Measurements from ENCODE around the gene MYO15A.

MYO15A gene

DNA sequence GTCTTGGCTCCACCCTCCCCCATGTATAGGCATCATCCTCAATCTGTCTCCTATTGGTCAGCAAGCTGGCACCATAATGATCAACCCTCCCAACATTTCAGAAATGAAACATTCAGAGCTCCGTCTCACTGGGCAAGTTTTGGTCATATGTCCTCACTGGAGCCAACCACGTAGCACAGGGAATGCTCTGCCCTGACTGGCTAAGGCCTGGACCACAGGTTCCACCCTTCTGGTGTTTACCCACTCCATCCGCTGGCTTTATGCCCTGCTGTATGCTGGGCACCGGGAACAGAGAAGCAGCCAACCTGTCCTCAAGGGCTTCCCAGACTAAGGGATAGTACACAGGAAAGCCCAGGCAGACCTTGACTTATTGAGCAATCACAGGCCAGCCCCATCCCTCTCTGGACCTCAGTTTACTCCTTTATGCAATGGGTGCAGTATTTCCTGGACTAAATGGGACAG, 20.5 kb downstream of the MYO15A start:
- DNase-seq: peak; percentile 26

DNA sequence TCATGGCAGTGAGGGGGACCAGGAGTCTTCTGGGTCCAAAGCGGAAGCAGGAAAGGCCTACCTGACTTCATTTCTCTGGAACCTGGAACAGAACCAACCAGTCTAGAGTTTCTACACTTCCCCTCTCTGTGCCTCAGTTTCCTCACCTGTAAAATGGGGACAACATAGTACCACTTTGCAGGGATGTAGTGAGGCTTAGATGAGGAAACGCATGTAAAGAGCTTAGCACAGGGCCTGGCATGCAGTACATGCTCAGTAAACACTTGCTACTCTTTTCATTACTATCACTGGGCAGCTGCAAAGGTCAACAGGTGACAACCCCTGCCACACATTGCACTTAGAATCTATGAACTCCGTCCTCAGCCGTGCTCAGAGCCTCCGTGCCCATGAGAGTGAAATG, 24.2 kb downstream of the MYO15A start:
- no peak for DNase-seq

DNA sequence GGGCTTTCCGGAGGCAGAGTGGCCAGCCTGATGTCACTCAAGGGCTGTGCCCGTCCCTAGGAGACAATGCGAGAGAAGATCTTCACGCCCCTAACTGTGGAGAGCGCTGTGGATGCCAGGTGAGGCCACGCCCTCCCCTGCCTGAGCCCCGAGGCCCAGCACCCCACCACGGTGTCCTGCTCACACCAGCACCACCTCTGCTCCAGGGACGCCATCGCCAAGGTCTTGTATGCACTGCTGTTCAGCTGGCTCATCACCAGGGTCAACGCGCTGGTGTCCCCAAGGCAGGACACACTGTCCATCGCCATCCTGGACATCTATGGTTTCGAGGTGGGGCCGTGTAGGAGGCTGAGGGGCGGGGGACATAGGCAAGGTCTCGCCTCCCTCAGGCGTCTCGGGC, 27.8 kb downstream of the MYO15A start:
- DNase-seq: no peak

DNA sequence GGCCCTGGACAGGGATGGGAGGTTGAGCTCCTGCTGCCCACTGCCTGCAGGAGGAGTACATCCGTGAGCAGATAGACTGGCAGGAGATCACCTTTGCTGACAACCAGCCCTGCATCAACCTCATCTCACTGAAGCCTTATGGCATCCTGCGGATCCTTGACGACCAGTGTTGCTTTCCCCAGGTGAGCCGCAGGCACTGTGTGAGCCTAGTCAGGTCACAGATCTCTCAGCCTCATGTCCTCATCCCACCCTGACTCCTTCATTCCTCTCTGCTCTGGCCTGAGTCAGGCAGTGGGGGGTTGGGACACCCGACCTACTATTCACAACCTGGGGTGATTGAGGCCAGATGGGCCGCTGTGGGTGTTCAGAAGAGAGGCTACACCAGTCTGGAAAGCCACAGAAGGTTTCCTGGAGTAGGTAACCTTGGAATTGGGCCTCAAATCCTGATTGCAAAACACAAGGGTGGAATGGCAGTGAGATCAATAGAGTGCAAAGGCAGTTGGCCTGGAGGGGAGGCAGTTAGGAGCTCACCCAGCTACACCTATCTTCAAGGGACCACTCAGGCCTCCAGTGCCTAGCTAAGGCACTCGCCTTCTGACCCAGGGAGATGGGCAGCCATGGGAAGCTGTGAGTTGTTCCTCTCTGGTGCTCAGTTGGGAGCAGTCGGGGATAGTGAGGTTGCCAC, 29.7 kb downstream of the MYO15A start:
- DNase-seq: no peak

DNA sequence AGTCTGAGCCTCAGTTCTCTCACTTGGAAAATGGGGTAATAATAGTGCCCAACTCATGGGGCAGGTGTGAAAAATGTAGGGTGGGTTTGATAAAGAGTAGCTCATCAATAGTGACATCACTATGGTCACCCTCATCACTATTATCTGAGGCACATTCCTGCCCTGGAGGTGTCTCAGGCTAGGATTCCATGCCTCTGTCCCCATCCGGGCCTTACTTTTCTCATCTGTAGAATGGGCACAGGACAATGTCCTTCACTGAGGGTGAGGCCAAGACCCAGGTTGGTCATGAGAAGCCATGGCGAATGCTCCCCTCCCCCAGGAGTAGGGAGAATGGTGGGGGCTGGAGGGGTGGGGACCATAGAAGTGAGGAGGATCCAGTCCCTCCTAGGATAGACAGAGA, 30.5 kb downstream of the MYO15A start:
- no peak for DNase-seq

DNA sequence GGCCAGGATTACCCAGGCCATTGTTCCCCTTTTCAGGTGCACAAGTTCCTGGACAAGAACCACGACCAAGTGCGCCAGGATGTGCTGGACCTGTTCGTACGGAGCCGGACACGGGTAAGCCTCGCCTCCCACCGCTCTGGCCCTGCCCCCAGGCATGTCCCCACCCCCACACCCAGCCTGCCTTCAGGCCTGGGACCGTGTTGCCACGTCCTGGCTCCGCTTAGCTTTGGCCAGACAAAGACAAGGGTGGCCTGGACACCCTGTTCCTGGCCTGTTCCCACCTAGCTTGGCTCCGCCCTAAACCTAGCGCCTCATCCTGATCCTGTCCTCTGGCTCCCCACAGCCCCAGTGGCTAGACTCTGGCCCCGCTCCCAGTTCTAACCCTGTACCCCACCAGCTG, 30.9 kb downstream of the MYO15A start:
- no peak for DNase-seq

DNA sequence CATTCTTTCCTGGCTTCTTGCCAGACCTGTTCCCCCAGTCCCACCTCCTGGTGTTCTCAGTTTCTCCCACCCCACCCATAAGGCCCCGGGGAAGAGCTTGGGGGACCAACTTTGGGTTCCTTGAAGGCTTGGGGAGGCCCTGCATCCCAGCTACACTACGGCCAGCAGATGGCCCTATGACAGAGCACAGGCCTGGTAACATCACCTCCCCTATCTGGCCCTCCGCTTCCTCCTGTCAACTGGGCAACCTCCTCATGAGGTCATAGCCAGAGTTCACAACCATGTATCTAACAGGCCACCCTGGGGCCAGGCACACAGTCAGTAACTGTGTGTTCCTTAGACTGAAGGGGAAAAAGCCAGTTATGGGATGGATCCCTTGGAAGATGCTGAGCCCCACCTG, 31.4 kb downstream of the MYO15A start:
- DNase-seq: no peak

DNA sequence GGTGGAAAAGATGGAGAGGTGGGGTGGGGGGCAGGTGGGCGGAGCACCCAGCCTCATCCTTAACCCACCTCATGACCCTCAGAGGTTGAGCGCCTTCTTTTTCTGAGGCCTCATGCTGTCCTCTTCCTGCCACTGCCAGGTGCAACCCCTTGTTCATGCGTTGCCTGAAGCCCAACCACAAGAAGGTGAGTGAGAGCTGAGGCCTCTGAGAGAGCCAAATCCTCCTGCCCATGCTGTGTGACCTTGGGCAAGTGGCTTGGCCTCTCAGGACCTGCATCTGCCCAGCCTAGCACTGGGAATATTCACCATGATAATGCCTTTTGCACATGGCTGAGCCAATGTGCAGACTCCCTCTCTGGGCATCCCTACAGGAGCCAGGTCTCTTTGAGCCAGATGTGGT, 32.1 kb downstream of the MYO15A start:
- DNase-seq: no peak

DNA sequence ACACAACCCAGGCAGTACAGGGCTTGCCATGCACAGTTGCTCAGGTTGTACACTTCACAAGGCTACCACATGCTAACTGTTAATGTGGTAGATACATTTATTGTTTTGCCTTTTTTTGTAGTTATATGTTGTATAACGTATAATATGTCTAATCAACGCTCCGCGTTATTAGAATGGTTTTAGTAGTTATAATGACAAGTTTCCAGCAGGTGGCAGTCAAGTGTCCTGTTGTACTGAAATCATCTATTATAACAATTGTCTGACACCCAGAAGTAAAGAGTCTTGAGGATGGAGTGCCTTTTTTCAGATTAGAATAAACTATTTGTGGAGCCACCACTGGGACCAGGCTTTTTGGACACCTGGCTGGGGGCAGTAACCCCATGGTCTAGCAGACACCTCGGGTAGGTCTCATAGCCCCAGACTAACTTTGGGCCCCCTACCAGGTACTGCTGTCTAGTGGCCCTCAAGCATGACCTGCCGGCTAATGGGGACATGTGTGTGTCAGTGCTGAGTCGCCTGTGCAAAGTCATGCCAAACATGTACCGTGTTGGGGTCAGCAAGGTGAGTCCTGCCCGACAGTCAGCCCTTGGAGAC, 32.8 kb downstream of the MYO15A start:
- DNase-seq: peak; percentile 43

DNA sequence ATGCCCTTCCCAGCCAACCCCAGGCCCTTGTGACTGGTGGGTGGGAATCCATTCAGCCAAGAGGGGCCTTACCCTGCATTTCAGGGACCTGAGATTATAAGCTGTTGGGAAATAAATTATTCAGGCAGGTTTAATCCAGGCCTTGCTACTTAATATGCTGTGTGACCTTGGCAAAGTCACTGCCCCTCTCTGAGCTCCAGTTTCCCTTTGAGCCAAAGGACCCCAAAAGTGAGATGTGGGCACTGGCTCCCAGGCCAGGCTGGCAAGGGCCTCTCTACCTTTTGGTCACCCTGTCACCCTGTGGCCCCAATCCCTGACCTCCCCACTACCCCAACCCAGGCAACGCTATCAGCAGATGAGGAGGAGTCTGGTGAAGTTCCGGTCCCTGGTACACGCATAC, 33.9 kb downstream of the MYO15A start:
- no peak for DNase-seq

DNA sequence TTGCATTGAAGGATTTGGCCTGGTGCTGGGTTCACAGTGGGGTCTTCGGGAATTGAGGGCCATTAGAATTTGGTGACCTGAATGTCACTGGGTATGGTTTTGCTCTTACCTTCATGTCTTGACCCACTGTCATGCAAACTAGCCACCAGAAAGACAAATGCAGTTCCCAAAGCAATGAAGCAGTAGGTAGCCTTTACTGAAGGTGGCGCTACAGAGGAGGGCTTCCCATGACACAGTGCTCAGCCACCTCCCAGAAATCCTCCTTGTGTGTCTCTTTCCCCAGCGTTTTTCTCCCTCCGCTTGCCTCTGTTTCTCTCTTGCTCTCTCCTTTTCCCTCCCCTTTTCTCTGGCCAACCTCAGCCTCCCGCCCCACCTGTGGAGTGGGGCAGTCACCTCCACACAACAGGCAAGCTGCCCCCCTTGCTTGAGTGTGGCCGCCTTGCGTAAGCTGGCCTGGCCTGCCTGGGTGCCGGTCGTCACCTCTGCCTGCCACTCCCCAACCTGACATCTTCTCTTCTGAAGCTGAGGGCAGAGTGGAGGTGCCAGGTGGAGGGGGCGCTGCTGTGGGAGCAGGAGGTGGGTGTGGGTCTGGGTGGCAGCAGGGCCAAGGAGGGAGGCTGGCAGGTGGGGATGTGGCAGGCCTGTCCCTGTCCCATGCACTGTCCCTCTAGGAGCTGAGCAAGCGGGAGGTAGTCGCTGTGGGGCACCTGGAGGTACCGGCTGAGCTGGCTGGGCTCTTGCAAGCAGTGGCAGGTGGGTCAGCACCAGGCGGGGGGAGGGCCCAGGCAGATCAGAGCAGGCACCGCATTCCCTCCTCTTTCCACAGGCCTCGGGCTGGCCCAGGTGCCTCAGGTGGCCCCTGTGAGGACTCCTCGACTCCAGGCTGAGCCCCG, 34.7 kb downstream of the MYO15A start:
- DNase-seq: no peak

DNA sequence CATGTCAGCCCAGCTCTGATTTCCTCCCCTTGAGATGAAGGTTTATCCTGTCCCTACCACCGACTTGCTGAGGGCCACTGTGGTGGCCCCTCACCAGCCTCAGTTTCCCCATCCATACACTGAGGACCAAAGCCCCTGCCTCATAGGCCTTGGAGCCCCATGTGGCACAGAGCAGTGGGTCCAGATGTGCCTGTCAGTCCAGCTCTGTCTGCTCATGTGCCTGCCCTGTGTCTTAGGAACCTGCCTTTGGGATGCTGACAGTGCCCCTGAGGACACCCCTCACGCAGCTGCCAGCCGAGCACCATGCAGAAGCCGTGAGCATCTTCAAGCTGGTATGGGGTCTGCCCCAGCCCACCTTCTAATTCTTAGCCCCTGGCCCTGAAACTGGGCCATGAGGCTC, 35.7 kb downstream of the MYO15A start:
- no peak for DNase-seq

DNA sequence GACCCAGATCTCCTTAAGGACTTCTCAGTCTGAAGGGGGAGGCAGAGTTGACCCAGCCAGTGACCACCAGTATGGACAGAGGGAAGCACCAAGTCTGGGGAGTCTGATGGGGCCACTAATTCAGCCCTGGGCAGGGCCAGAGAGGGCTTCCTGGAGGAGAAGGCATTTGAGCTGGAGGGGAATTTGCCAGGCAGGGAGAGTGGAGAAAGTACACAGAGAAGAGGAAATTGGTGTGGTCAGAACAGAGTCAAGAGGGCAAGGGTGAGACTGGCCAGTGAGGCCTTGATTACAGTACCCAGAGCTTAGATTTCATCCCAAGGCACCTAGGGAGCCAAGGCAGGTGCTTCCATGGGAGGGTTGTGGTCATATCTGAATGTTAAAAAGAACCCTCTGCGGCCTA, 36.3 kb downstream of the MYO15A start:
- DNase-seq: no peak

DNA sequence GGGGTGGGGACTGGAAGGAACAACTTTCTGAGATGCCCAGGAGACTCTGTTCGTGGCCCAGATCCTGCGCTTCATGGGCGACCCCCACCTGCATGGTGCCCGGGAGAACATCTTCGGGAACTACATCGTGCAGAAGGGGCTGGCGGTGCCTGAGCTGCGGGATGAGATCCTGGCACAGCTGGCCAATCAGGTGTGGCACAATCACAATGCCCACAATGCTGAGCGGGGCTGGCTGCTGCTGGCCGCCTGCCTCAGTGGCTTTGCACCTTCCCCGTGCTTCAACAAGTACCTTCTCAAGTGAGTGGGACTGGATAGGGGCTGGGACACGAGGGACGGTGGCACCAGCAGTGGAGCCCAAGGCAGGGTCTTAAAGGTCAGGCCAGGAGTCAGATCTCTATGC, 37.3 kb downstream of the MYO15A start:
- DNase-seq: no peak

DNA sequence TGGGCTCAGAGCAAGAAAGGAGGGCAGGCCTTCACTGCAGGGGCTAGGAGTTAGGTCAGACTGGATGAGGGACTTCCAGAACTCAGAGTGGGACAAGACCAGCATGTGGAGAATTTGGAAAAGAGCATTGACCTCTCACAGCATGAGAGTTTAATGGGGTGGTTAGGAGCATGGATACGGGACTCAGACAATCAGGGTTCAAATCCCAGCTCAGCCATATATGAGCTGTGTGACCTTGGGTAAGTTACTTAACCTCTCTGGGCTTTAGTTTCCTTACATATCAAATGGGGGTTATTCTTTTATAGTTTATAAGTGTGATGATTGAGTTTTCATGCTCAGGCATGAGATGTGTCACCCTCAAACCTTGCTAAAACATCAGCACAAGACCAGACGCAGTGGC, 37.7 kb downstream of the MYO15A start:
- no peak for DNase-seq

DNA sequence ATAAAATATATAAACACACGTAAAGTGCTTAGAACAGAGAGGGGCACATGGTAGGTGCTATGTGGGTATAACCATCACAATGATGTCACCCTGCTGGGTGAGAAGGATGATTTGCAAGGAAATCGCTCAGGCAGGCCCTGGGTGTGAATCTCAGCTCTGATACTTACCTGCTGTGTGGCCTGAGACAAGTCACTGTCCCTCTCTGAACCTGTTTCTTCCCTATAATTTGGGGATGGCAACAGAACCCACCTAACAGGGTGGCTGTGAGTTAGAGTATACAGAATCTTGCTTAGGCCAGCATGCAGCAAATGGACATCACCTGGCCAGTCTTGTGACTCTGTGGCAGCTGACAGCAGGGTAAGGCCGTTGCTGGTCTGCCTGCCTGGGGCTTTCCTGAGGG, 38.4 kb downstream of the MYO15A start:
- DNase-seq: no peak

DNA sequence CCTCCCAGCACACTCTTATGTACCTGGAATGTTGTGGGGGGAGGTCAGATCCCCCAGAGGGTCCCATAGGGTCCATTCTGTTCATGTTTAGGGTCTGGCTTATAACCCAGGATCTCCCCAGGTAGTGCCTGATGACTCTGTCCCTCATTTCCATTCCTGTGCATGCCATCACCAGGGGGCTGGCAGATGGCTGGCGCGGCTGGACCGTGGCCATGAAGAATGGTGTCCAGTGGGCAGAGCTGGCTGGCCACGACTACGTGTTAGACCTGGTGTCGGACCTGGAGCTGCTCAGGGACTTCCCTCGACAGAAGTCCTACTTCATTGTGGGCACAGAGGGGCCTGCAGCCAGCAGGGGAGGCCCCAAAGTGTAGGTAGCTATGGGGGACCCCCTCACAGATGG, 40.0 kb downstream of the MYO15A start:
- no peak for DNase-seq

DNA sequence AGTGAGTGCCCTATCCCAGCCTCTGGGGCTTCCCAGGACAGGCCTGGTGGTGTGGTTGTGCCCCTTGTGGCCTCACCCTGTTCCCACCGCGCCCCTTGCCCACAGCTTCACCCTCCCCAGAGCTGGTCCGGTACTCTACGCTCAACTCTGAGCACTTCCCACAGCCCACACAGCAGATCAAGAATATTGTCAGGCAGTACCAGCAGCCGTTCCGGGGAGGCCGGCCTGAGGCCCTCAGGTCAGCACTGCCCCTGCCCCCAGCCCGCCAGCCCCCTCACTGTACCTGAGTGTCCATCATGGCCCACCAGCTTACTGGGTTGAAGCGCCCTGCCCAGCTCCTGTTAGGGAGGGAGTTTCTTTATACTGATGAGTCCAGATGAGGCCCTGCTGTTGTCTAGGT, 42.7 kb downstream of the MYO15A start:
- DNase-seq: no peak

DNA sequence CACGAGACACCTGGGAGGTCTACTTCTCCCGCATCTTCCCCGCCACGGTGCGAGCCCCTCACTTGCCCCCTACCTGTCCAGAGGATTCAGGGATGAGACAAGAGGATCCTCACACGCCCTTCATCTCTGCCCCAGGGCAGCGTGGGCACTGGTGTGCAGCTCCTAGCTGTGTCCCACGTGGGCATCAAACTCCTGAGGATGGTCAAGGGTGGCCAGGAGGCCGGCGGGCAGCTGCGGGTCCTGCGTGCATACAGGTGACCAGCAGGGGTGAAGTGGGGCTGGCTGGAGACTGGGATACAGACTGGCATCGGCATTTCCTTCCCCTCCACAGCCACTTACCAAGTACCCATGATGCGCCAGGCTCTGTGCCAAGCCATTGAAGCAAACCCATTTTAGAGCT, 46.6 kb downstream of the MYO15A start:
- DNase-seq: no peak

DNA sequence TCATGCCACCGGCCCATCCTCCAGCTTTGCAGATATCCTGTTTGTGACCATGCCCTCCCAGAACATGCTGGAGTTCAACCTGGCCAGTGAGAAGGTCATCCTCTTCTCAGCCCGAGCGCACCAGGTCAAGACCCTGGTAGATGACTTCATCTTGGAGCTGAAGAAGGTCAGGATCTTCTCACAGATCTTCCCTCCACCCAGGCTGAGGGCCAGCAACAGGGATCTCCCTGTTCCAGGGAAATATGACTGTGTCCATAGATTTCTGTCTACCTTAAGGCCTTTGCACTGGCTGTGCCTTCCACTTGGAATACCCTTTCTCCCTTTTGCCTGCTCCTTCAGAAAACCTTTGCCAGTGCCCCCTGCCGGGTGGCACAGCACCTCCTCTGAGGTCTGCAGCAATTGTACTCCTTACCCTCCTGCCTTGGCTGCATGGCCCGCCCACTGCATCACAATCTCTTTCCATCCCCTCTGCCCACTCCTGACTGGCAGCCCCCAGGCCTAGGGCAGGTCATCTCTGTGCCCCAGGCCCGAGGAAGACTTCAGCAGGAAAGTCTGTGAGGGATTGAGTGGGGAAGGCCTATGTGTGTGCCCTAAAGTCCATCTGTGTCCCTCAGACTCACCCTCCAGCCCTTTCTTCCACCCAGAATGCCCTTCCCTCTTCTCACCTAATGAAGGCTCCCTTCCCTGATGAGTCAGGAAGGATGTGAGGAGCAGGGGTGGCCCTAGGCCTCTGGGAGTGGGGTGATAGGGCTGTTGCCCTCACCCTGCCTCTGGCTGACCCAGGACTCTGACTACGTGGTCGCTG, 47.8 kb downstream of the MYO15A start:
- no peak for DNase-seq

DNA sequence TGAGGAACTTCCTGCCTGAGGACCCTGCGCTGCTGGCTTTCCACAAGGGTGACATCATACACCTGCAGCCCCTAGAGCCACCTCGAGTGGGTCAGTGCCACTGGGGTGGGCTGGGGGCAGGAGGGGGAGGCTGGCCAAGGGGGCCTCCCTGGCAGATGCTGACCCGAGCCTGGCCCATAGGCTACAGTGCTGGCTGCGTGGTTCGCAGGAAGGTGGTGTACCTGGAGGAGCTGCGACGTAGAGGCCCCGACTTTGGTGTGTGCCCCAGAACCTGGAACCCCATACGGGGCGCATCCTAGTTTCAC, 48.4 kb downstream of the MYO15A start:
- DNase-seq: no peak

DNA sequence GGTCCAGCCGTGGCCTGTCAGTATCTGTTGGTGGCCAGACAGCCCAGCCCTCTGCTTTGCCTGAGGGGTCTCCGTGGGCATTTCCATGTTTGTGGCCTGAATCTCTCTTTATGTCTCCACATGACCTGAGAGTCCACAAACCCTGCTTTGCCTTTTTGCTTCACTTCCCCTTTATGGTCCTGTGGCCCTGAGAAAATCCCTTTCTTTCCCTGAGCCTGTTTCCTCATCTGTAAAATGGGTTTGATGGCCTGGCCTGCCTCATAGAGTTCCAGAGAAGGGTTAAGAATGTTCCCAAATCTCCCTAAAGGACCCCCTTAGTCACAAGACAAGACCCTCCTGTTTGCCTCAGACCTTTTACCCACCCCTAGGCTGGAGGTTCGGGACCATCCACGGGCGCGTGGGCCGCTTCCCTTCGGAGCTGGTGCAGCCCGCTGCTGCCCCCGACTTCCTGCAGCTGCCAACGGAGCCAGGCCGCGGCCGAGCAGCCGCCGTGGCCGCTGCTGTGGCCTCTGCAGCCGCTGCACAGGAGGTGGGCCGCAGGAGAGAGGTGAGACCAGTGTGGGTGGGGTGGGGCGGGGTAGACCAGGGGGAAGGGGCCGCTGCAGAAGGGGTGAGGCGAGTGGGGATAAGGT, 48.9 kb downstream of the MYO15A start:
- DNase-seq: no peak

Measured in fibroblast of skin of abdomen (primary cell).